NCI-H1436 (cell line): Measurements from ENCODE around the gene SP5.
"Not testable (repeated sequence)": the region's sequence is repeated elsewhere in the genome, so short reads cannot be mapped to it uniquely, and the experiment has no call there.

Source experiments
- DNase-seq: peaks from one replicate; lab custom pipeline; 2025; lab: John Stamatoyannopoulos, UW

The SP5 gene

GRCh38 chr2:170711196-170711773 is 3.9 kb upstream of the SP5 start:
- DNase-seq: no peak

- DNase-seq: peak; percentile 6
Measured at GRCh38 chr2:170711774-170712652, 3.1 kb upstream of the SP5 start.

DNA sequence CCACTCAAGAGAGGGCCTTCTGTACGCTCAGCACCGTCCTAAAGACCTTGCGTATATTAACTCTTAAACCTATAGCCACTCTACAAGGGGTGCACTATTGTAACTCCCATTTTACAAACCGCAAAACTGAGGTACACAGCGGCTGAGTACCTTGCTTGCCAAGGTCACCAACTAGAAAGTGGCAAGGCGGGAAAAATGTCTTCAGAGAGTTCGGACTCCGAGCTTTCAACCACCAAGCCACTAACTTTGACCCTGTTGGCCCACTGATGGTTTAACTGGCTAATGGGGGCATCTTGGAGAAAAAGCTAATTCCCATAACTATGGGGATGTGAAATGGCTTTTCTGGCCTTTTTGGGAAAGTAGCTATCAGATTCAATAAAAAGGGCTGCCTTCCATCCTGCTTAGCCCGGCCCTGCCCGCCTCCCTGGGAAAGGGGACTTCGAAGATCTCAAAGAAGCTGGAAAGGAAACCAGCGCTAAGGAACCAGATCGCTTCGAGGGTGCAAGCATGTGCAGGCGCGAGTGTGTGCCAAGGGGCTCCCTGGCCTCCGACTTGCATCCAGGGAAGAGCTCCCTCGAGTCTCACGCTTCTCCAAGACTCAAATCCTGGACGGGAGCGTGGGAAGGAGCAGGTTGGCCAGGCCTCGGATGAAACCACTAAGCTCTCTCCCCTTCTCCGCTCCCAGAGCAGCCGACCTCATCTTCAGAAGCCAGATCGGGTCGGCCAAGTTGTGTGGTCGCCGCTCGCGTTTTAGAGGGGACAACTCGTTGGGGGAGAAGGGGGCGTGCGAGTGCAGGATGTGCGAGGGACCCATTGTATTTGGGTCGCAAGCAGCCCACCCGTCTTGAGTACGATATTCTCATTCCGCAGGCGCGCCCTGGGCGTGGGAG is 2.2 kb upstream of the SP5 start:
- DNase-seq: no peak

- no peak for DNase-seq
Measured at GRCh38 chr2:170713543-170714380, 1.4 kb upstream of the SP5 start.

DNA sequence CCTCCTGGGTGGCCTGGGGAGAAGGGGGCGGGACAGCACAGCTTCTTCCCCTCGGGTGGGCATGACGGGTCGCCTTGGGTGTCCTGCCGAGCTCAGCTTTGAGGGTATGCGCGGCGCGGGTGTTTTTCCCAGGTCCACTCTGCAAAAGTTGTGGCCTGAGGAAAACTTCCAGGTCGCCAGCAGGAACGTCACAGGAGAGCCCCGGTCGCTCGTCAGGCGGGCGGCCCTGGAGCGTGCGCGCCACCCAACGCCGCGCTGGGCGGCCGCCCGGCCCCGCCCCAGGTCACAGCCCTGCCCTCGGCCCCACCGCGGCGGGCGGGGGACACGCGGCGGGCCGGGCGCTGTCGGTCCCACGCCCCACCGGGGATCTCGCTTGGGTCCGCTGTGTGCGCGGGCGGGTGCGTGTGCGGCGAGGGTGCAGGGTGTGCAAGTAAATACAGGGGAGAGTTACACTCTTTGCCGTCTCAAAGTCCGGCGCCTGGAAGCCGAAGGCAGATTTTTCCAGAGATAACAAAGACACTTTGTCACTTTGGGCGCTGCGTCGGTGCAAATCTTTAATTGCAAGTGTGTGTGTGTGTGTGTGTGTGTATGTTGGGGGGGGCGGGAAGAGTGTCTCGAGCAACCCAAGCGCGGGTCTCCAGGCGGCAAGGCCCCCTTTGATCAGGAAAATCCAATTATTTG is 616 bp upstream of the SP5 start:
- DNase-seq: peak; percentile 12

DNA sequence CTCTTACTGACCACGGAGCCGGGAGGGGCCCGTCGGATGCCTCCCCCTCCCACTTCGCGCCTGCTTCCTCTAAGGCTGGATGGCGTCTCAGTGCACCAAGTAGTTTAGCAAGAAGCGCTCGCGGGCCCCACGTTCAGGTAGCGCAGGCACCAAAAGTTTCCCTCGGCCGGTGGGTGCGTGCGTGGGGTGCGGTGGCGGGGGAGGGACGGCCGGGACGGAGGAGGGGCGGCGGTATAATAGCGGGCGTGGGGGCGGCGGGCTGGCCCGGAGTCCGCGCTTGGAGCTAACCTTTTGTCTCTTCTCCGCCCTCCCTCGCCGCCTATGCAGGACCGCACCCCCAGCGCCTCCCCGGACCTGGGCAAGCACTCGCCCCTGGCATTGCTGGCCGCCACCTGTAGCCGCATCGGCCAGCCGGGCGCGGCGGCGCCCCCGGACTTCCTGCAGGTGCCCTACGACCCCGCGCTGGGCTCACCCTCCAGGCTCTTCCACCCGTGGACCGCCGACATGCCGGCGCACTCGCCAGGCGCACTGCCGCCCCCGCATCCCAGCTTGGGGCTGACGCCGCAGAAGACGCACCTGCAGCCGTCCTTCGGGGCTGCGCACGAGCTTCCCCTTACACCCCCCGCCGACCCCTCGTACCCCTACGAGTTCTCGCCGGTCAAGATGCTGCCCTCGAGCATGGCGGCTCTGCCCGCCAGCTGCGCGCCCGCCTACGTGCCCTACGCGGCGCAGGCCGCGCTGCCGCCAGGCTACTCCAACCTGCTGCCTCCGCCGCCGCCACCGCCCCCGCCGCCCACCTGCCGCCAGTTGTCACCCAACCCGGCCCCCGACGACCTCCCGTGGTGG is 1.0 kb downstream of the SP5 start:
- DNase-seq: no peak

DNA sequence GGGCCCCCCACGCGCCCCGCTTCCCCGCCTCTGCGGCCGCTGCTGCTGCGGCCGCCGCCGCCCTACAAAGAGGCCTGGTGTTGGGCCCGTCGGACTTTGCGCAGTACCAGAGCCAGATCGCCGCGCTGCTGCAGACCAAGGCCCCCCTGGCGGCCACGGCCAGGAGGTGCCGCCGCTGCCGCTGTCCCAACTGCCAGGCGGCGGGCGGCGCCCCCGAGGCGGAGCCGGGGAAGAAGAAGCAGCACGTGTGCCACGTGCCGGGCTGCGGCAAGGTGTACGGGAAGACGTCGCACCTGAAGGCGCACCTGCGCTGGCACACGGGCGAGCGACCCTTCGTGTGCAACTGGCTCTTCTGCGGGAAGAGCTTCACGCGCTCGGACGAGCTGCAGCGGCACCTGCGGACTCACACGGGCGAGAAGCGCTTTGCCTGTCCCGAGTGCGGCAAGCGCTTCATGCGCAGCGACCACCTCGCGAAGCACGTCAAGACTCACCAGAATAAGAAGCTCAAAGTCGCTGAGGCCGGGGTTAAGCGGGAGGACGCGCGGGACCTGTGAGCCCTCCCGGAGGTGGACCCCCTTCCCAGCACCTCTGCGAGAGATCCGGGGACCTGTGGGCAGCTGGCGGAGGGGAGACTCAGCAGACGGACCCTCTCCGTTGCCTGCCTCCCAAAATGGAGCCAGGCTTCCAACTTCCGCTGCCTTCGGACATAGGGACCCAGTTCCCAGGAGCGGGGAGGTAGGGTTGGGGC is 1.9 kb downstream of the SP5 start:
- DNase-seq: no peak

DNA sequence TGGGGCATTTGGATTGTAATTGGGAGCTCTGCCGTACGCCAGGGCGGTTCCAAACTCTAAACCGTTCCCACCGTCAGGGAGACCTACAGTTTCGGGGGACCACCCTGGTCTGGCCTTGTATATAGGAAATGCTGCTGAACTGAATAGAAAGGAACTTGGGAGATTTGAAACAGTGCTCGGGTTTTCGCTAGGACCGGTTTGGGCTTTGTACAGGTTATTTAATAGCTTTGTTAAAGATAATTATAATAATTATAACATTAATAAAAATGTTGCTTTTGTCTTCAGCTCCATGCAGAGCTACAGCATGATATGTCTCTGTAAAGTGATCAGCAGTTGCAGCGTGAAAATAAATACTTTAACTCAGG is 2.4 kb downstream of the SP5 start:
- no peak for DNase-seq

DNA sequence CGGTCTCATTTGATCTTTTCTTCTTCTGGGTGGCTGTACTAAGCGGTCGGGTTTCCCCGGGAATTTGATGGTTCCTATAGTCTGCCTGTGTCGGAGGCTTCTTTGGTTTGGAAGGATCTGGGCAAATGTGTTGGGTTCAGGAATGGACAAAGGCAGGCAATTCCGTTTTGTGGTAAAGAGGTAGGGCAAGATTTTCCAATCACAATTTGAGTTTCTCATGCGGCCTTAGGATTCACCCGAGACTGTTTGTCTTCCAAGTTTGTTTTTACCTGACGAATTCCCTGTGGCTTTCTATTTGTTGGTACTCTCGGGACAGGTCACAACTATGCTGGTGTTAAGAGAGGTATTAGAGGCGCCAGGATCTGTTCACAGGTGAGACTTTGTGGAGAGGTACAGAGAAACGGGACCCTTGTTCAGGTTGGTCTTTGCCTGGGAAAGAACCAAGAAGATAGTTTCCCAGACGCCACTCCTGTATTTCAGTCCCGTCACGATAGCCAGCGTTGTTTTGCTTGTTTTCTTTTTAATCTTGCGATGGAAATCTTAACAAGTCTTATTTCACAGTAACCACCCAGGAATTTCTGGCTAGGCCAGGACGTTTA is 3.0 kb downstream of the SP5 start:
- DNase-seq: no peak

GRCh38 chr2:170719810-170720209 is 4.7 kb downstream of the SP5 start:
- DNase-seq: no peak

DNA sequence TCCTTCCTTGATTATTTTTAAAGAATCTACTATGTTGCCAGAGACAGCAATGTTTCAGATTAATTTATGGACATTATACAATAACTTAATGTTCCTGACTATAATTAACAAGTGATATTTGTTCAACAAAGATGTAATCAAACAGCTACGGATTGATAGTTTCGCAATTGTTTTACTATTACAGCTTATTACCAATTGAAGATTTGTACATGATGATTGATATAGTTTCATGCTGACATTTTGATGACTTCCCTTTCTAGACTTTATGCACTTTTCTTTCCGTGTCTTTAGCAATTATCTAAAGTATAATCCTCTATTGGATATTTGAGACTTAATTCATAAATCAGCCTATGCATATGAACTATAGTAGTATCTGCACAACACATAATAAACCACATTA is 6.5 kb downstream of the SP5 start:
- no peak for DNase-seq

GRCh38 chr2:170722301-170722700 is 7.2 kb downstream of the SP5 start:
- DNase-seq: no peak

DNA sequence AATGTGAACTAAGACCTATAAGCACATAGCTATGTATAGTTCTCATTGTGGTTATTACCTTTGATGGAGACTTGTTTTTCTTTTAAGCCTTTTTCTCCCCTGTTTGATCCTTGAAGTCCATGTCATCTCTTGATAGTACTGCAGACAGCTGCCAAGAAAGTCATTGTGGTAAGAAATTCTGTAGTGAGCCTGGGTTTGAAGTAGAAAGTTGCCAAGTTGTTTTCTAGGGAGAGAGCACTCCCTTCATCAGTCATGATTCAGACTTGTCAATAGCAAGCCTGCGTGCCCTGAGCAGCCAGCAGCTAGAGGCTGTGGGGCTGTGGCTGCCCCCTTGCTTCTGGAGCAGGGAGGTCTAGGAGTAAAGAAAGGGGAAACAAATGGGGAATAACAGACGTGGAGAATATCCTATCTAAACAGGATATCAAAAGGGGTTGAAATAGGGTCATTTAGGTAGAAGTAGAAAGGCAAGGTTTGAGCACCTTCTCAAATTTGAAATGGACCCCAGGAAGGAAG is 8.4 kb downstream of the SP5 start:
- no peak for DNase-seq

DNA sequence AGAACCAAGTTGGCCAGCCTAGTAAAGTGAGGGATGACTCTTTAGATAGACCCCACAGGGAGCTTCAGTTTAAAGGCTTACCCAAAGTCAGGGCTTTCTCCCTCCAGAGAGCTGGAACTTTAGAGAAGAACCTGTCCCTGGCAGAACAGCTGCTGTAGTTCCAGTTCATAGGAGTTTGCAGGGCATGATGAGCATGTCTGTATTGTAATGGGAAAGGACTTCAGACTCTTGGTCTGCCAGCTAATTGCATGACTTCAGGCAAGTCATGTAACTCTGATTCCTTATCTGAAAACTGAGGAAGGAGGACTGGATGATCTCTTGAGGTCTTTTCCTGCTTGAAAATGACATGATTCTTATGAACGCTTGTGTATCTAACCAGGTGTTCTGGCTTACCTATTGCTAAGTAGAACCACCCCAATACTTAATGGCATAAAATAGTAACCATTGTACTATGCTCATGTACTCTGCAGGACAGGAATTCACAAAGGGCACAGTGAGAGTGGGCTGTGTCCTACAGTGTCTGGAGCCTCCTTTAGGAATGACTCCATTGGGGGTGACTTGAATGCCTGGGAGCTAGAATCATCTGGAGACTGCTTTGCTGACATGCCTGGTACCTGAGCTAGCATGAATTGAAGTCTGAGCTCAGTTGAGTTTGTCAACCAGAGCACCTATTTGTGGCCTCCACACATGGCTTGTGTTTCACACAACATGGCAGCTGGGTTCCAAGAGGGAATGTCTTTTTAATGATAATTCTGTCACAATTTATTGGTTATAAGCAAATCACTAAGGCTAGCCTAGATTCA is 18.9 kb downstream of the SP5 start:
- no peak for DNase-seq

- DNase-seq: not testable (repeated sequence)
Measured at GRCh38 chr2:170734601-170735000, 19.5 kb downstream of the SP5 start.

DNA sequence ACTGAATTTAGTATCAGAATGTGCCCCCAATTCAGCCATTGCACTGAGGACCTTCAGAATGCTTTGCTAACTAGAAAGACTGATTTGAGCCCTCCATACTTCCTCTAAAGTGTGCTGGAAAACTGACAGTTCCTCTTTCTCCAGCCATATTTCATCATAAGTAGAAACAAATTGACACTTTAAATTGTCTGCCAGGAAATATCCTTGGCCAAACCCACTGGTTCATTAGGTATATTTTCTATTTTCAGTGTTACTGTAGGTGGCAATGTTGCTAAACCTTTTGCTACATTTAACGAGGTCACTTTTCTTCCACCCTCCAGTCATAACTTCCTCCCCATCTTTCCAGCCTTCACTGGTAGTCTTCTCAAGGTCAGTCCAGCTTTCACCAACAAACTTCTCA is 21.5 kb downstream of the SP5 start:
- DNase-seq: no peak

GRCh38 chr2:170737406-170737805 is 22.3 kb downstream of the SP5 start:
- DNase-seq: no peak

- DNase-seq: no peak
Measured at GRCh38 chr2:170737821-170738220, 22.7 kb downstream of the SP5 start.
